IMR-90 (cell line): Measurements from ENCODE around the gene PHC3.

Experiments
- CEBPB ChIP-seq: IDR thresholded peaks from 2 replicates; pipeline ENCODE4 v1.6.1; 2012; ENCODE audit warnings: low read depth, low read length, improper control_type of control experiment
- CTCF ChIP-seq: conservative IDR thresholded peaks from 2 replicates; pipeline ENCODE4 v1.5.1; 2012; ENCODE audit warnings: mild to moderate bottlenecking, low read depth, low read length, improper control_type of control experiment
- POLR2A ChIP-seq: IDR thresholded peaks from 2 replicates; pipeline ENCODE4 v1.6.1; 2012; ENCODE audit warnings: mild to moderate bottlenecking, low read depth, low read length
- SMC3 ChIP-seq: fragments of 150-350 bp; IDR thresholded peaks from 2 replicates; pipeline ENCODE4 v1.6.1; 2016; ENCODE audit warnings: low read depth, mild to moderate bottlenecking, antibody characterized with exemption, low read length, moderate library complexity

- TF ChIP-seq CTCF, result no peak
- no peak for TF ChIP-seq POLR2A
- TF ChIP-seq CEBPB, result no peak
- TF ChIP-seq SMC3, result no peak
Observed at GRCh38 chr3:170145278-170145677, 36.3 kb downstream of the PHC3 start.
